ENCODE measurements around the gene TM7SF2.

Gene TM7SF2

DNA sequence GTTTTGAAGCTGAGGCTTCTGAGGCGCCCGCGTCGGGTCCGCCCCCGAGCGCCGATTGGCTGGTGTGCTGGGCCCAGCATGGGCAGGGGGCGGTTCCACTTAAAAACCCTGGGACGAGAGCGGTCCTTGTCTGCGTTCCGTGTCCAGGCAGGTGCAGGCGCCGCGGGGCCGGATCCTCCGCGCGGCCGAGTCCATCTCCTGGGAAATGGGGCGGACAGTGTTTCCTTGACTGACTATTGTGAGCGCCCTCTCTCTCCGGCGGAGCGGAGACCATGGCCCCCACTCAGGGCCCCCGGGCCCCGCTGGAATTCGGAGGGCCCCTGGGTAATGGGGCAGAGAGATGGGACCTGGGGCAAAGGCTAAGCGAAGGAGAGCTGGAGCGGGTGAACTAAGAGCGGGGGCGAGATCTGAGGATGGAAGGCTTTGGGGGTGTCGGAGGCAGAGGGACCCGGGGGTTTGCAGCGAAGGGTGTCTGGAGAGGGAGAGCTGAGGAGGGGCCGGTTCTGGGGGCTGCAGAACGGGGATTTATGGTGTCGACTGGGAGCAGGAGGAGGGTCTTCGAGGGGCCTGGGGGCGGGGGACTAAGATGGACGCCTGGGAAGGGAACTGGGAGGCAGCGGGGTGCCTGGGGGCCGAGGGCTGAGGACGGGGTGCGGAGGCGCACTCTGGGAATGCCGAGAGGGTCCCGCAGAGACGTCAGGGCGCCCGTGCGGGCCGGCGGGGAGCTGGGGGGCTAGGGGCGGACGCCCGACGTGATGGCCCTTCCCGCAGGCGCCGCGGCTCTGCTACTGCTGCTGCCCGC lies at the start of gene TM7SF2:
Gene TM7SF2, plus strand, starts transcription at position 129 of the 802 bp plus-strand sequence. Its CDS starts 144 bp downstream, at position 273.
- peak; percentile 99 for DNase-seq

DNA sequence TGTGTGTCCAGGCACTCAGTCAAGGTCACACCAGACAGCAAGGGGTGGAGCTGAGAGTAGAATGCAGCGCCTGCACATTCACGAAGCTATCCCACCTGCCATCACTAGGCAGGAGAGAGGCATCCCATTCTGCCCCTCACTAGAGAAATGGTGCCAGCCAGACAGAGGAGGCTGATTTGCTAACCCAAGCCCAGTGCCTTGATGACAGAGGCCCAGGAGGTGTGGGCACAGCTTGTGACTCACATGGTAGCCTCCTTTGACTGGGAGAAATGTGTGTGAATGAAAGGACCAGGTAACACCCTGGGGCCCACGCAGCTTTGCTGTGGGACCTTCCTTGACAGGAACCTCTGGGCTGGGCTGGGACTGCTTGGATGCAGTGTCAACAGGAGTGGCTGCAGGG lies 48.1 kb upstream of the TM7SF2 start:
- no peak for DNase-seq

- no peak for DNase-seq
Measured at GRCh38 chr11:65064847-65065240, 46.8 kb upstream of the TM7SF2 start.

DNA sequence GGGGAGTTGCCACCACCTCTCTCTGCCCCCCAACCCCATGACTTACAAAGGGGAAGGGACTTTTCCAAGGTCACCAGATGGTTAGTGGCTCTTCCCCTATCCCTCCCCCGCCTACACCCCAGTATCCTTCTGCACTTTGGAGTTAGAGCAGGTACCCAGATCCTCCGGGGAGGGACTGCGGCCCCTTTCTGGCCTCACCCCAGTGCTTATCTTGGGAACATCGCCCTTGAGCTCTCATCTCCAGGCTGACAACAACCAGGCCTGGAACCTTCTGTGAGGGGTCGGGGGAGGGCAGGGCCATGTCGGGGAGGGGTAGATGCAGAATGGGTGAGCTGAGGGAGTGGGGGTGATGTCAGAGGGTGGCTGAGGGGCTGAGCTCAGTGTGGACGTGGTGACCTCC lies 45.8 kb upstream of the TM7SF2 start:
- no peak for DNase-seq

DNA sequence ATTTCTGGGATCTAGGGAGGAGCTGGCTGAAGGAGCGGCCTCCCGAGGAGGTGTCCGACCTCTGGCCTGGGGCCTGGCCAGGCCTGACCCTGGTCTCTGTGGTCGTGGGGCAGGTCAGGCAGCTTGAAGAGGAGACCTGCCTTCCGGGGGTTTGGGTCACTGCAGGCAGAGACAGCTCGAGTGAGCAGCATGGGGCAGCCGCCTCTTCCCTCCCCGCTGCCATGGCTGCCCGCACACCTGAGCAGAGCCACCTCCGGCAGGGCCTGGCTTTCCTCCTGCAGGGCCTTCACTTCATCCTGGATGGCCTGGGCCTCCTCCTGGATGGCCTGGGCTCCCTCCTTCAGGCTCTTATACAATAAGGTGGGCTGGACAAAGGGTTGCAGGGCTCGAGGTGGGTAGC lies 45.4 kb upstream of the TM7SF2 start:
- no peak for DNase-seq

DNA sequence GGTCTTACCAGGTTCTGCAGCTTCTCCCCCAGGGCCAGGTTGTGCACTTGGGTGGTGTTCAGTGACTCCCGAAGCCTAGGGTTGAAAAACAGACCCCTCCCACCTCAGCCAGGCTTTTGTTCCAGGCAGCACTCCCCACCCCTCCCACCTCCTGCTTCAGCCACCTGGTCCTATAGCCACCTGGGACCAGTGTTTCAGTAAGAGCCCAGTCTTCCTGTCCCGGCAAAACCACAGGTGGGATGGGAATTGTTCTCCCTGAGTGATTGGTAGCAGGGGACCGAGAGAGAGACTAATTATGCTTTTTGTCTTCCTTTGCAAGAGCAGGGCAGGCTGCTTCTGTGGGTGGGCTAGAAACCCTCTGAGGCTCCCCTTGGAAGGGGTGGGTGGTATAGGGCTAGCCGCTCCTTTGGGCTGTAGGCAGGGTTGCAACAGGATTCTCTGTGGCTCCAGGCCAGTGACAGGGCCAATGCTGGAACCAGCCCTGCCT lies 44.8 kb upstream of the TM7SF2 start:
- DNase-seq: no peak

DNA sequence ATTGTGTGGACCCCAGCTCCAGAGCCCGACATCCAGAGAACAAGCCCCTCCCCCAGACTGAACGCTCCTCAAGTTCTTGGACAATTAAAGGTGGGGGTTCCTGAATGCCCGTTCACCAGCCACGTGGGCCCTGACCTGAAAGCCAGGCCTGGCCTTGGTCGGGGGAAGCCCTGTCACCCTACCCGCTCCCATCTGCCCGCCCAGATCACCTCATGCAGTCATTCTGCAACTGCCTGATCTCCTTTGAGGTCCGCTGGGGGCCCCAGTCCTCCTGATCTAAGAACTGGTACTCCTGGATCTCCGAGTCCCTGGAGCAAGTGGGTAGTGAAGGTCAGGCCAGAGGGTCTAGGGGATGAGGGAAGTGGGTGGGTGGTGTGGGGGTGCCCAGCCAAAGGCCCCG lies 44.2 kb upstream of the TM7SF2 start:
- DNase-seq: no peak

- peak; percentile 28 for DNase-seq
Measured at GRCh38 chr11:65069217-65069616, 42.5 kb upstream of the TM7SF2 start.

DNA sequence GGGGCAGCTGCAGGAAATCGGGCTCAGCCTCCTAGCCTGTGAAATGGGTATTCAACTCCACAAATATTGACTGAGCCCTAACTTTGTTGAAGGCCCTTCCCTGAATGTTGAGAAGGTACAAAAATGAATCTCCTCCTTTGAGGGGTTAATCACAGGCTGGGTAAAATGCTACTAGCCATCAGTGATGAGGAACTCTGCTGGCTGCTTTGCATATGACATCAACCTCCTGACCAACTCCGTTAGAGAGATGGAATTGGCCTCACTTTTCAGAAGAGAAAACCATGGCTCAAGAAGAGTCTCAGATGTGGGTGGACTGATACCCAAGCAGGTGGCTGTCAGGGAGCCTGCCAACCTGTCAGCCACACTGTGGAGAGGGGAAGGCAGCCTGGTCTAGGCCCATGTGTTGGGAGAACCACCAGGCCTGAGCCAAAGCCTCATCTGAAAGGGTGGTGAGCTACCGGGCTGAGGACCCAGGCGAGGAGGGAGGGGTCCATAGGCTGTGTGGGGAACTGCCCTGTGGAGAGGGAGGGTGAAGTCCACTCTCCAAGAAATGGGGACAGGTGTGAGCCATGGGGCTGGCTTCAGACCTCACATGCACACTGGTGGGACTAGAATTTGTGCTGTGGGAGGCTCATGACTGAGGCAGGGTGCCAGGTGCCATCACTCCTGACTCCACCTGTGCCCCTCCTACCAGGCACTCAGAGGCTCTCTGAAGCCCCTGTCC lies 39.6 kb upstream of the TM7SF2 start:
- DNase-seq: no peak

- no peak for DNase-seq
Measured at GRCh38 chr11:65072631-65072966, 39.1 kb upstream of the TM7SF2 start.

DNA sequence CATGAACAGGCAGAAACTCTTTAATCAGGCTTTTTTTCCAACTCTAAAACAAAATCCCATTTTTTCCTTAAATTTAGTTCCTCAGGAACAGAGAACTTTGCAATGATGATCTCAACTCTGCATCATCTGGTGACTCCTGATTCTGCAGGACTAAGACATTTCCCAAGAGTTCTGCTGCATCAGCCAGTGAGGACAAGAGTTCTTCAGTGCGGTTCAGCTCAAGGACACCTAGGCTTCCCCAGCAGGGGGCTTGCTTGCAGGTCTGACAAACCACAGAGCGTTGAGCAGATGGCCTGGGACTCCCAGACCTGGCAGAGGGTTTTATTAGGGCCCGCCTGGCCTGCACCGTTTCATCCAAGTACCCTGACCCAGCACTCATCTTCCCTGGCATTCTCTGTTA lies 34.2 kb upstream of the TM7SF2 start:
- peak; percentile 19 for DNase-seq

DNA sequence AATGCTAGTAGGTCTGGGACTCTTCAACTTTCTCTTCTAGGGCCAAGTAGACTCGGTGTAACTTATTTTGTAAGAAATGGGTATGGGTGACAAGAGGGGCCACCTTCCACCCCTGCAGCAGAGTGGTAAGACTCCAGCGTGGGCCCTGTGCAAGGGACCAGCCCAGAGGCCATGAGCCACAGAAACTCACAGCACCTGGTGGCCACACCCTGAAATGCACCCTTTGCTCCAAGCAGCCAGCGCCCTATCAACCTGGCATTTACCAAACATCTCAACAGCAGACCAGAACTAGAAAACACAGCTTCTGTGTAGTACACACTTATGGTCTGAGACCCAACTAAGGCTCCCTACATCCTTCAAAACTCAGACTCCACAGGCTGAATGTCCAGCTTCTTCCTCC lies 33.5 kb upstream of the TM7SF2 start:
- DNase-seq: peak; percentile 82

GRCh38 chr11:65078786-65079342 lies 32.8 kb upstream of the TM7SF2 start:
- DNase-seq: no peak

GRCh38 chr11:65083134-65083833 lies 28.4 kb upstream of the TM7SF2 start:
- peak; percentile 24 for DNase-seq

DNA sequence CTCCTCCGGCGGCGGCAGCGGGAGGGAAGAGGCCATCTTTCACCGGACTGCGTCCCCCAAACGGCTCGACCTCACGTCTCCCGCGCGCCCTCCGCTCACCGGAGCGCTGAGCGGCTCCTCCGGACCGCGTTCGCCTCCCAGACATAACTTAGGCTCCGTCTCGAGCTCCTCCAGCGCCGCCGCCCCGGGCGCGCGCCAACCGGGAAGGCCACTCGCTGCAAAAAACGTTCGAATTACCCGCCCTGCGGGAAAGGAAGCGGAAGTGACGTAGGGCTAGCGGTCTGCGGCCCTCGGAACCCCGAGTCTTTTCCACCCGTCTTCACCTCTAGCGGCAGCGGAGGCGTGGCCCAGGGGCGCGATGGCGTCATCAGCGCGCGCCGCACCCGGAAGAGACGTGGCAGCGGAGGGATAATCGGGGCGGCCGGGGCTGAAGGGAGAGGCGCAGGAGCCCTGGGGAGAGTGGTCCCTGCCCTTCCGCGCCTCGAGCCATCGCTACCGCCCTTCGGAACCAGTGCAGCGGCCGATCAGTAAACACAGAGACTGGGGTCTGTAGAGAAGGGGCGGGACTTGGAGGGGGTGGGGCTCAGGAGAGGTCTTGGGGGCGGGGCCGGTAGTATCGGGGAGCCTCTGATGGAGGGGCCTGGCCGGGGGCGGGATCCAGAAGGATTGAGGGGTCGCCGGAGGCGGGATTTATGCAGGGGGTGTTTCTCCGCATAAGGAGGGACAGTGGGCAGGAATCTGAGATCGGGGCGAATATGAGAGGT lies 27.7 kb upstream of the TM7SF2 start, which contains the start of the genes CDCA5 and ZFPL1:
Gene CDCA5, minus strand, starts transcription at position 207 of the 764 bp plus-strand sequence. Its CDS starts 62 bp downstream, at position 145.
Gene ZFPL1, plus strand, starts transcription at position 389 of the 764 bp plus-strand sequence. CDS start 477 bp downstream, outside the sequence.
- DNase-seq: peak; percentile 98

DNA sequence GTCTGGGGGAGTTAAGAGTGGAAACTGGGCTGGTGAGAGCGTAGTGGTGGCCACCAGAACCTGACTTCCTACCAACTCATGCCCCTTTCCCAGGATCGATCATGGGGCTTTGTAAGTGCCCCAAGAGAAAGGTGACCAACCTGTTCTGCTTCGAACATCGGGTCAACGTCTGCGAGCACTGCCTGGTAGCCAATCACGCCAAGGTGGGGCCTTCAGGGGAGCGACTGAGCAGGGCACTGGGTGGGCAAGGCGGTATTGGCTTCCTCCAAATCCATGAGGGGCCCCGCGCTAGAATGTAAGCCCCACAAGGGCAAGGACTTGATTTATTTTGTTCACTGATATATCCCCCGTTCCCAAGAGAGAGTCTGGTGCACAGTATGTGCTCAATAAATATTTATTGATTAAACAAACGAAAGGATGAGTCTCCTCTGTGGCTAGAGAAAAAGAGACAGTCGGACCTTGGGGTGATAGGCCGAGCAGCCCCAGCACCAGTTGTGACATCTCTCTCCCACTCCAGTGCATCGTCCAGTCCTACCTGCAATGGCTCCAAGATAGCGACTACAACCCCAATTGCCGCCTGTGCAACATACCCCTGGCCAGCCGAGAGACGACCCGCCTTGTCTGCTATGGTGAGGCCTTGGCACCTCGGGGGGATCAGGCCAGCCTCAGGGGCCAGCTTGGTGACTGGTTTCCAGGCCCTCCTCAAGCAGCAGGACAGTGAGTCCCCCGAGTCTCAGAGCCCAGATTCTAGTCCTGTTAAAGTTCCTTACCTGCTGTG lies 26.9 kb upstream of the TM7SF2 start:
- no peak for DNase-seq

DNA sequence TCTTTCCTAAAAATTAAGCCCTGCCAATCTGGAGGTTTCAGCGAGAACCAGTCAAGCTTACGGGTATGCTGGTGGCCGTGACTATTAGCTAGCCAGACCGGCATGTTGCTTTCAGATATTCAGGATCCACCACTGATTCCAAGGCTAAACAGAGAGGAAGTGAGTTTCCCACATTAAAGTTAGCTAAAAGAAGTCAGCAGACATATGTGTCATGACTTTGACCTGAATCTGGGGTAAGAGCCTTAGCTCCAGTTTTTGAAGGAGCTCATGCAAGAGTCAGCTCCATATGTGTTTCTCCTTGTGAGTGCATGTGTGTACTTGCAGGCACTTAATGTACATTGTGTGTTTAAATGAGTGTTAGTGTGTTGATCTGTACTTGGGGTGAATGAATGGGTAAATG lies 26.2 kb upstream of the TM7SF2 start:
- DNase-seq: no peak

DNA sequence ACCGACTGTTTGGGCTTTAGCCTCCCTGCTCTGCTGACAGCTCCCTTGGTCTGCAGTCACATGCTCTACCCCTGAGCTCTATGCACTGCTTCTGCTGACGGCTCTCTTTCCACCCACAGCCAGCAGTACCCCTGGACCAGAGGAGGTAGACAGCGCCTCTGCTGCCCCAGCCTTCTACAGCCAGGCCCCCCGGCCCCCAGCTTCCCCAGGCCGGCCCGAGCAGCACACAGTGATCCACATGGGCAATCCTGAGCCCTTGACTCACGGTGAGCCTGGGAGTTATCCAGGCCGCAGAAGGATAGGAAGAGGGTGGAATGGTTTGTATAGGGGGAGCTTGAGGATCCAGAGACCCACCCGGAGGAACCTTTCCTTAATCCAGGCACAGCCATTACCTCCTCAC lies 24.9 kb upstream of the TM7SF2 start:
- no peak for DNase-seq

DNA sequence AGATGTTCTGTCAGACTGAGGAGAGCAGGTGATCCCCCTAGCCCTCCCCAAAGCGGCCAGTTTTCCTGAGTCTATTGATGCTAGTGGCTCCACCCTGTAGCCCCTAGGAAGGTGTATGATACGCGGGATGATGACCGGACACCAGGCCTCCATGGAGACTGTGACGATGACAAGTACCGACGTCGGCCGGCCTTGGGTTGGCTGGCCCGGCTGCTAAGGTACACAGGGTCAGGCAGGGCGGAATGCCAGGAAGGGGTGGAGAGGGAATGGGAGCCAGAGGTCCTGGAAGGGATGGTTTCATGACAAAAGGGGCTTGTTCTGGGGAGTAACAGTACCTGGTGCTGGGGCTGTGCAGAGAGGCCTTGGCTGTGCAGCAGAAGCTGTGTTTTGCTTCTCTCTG lies 24.5 kb upstream of the TM7SF2 start:
- DNase-seq: no peak

DNA sequence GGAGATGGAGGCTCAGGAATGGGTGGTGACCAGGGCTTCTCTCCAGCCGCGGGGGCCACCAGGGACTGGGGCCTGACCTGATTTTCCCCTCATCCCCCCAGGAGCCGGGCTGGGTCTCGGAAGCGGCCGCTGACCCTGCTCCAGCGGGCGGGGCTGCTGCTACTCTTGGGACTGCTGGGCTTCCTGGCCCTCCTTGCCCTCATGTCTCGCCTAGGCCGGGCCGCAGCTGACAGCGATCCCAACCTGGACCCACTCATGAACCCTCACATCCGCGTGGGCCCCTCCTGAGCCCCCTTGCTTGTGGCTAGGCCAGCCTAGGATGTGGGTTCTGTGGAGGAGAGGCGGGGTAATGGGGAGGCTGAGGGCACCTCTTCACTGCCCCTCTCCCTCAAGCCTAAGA lies 23.8 kb upstream of the TM7SF2 start:
- DNase-seq: no peak

- DNase-seq: no peak
Measured at GRCh38 chr11:65089621-65090020, 22.1 kb upstream of the TM7SF2 start.

- DNase-seq: no peak
Measured at GRCh38 chr11:65090628-65091027, 21.0 kb upstream of the TM7SF2 start.

All from hematopoietic multipotent progenitor cell treated with erythropoietin and hydrocortisone succinate and interleukin-3 and kit ligand, for 6 days (in vitro differentiated cells).